HG02970 (cell line): ENCODE data around the gene TMEM253.

Experiments used
- ATAC-seq: cut with Tn5 transposase; IDR thresholded peaks from one replicate; pipeline ENCODE4 v1.9.1; 2021; ENCODE audit warnings: mild to moderate bottlenecking, moderate library complexity, moderate number of reproducible peaks; ENCODE audit not compliant: unreplicated experiment, low FRiP score

TMEM253 gene

DNA sequence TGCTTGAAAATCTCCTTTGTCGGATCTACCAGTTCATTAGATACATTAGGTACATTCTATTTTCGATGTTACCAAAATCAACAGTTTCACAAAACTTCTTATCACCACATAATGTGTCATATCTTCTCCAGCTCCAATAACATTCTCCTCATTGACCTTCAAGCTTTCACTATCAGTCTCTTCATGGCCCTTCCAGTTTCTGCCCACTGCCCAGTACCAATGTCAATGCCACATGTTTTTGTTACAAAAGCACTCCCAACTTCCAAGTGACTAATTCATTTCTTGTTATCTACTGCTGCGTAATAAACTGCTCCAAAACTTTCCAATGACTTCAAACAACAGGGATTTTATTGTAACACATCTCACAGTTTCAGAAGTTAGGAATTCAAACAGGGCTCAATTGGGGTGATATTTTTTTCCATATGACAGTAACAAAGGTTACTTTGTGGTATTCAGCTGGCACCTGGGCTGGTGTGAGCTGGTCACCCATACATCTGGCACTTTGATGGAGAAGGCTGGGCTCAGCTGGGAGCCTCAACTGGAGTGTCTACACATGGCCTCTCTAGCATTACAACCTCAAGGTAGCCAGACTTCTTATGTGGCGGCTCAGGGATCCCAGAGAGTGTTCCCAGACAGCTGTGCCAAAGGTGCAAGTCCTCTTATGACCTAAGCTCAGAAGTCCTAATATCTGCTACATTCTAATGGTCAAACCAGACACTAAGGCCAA is 48.9 kb downstream of the TMEM253 start:
- ATAC-seq = no peak
